Measurements from ENCODE around the gene NUDCD3. TPM values are rescaled to one million over a fixed set of nuclear protein-coding genes. Genes with fewer than 3 reads are reported as not detected.

NUDCD3 gene
- total RNA-seq, 6 experiments from 2014 or later, result 24.4 to 47.1 (median 42.5) TPM

GRCh38 chr7:44534501-44534900 is 44.0 kb upstream of the NUDCD3 start:
- DNase-seq (no peak), ATAC-seq (peak in 3 of 4 donors; percentile 12 to 40 (median 38))
- Histone ChIP-seq H3K36me3 (peaks cover 0 to 52% (median 0%) of the 10 kb centered on the region in 4 donors), H3K27me3 (no peaks in the 10 kb centered on the region), H3K9me3 (no peaks in the 10 kb centered on the region), H3K27ac (no peak overlapping the region), H3K4me3 (no peak overlapping the region), H3K4me1 (peaks cover 0 to 25% (median 2%) of the 10 kb centered on the region in 4 donors)
- intact Hi-C loops (cut with DNase I), result no loop called here
- WGBS (ENCODE audit: insufficient coverage, low coverage, low lambda C conversion rate, missing lambda C conversion rate), result no CpG with 5 or more reads among the region's 7 CpGs
- TF ChIP-seq POLR2A (IDR thresholded peaks at IDR 0.05) (no peak), CTCF (IDR thresholded peaks at IDR 0.05) (peak; percentile 29 to 51 (median 50))

GRCh38 chr7:44534087-44534486 is 43.6 kb upstream of the NUDCD3 start:
- H3K27me3 ChIP-seq, result no peaks in the 10 kb centered on the region
- ATAC-seq (no peak), DNase-seq (no peak)
- H3K4me1 ChIP-seq, result peaks cover 0 to 21% (median 0%) of the 10 kb centered on the region in 4 donors
- H3K4me3 ChIP-seq, result no peak overlapping the region
- 61% methylated on average over 2 of the region's 5 CpGs for WGBS (ENCODE audit: insufficient coverage, low coverage, low lambda C conversion rate, missing lambda C conversion rate)
- no peaks in the 10 kb centered on the region for H3K9me3 ChIP-seq
- TF ChIP-seq POLR2A (IDR thresholded peaks at IDR 0.05), result no peak
- TF ChIP-seq CTCF (IDR thresholded peaks at IDR 0.05), result no peak
- H3K36me3 ChIP-seq, result peaks cover 0 to 52% (median 0%) of the 10 kb centered on the region in 4 donors
- no peak overlapping the region for H3K27ac ChIP-seq
- intact Hi-C loops (cut with DNase I), result no loop called here

DNA sequence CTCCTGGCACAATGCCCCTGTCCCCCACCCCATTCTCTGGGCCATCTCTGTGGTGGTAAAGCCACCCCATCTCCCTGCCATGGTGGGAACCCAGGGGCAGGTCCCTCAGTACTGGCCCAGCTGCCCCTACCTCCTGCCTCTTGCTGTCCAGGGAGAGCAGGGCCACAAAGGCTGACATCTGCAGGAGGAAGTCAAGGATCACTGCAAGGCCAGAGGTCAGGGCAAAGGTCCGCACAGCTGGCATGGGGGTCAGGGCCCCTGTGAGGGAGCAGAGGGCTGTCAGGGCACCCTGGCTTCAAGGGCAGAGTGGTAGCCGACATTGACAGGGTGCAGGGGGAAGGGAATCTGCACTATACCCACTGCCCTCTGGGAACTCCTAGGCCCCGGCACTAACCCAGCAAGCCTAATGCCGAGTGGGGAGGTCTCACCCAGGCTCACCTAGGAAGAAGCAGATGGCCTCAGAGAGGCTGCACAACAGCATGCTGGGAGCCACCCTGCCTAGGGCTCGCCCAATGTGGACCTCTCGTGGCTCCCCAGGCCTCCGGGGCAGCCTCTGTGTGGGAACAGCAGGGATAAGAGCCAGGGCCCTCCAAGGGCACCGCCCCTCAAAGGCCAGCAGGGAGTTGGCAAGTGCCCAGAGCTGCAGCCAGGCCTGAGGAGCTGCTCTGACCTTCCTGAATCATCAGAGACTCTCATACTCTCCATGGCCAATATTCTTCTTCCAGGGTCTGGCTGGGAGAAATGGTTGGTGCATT is 43.0 kb upstream of the NUDCD3 start:
- peaks cover 0 to 18% (median 0%) of the 10 kb centered on the region in 4 donors for H3K4me1 ChIP-seq
- ATAC-seq (no peak), DNase-seq (peak in 1 of 3 donors; percentile 47)
- no peaks in the 10 kb centered on the region for H3K9me3 ChIP-seq
- intact Hi-C loops (cut with DNase I), result no loop called here
- no peak overlapping the region for H3K4me3 ChIP-seq
- no CpG with 5 or more reads among the region's 8 CpGs for WGBS (ENCODE audit: insufficient coverage, low coverage, low lambda C conversion rate, missing lambda C conversion rate)
- H3K27ac ChIP-seq, result no peak overlapping the region
- peaks cover 0 to 52% (median 0%) of the 10 kb centered on the region in 4 donors for H3K36me3 ChIP-seq
- no peaks in the 10 kb centered on the region for H3K27me3 ChIP-seq
- TF ChIP-seq CTCF (IDR thresholded peaks at IDR 0.05), result no peak
- no peak for TF ChIP-seq POLR2A (IDR thresholded peaks at IDR 0.05)

GRCh38 chr7:44531421-44532380 is 41.2 kb upstream of the NUDCD3 start:
- H3K9me3 ChIP-seq, result no peaks in the 10 kb centered on the region
- TF ChIP-seq CTCF (IDR thresholded peaks at IDR 0.05) (no peak), POLR2A (IDR thresholded peaks at IDR 0.05) (no peak)
- H3K4me1 ChIP-seq, result peaks cover 0 to 6% (median 0%) of the 10 kb centered on the region in 4 donors
- 89% methylated on average over 4 of the region's 17 CpGs for WGBS (ENCODE audit: insufficient coverage, low coverage, low lambda C conversion rate, missing lambda C conversion rate)
- peaks cover 0 to 57% (median 0%) of the 10 kb centered on the region in 4 donors for H3K36me3 ChIP-seq
- no peaks in the 10 kb centered on the region for H3K27me3 ChIP-seq
- H3K27ac ChIP-seq, result no peak overlapping the region
- DNase-seq (no peak), ATAC-seq (peak in 1 of 4 donors; percentile 5)
- intact Hi-C loops (cut with DNase I), result no loop called here
- no peak overlapping the region for H3K4me3 ChIP-seq
